ENCODE results near the gene TLE6. TPM values are rescaled to one million over a fixed set of nuclear protein-coding genes. Genes with fewer than 3 reads are reported as not detected.
A peak's percentile ranks its signal among the peaks of the same experiment; 100 is the strongest.

TLE6 gene
- total RNA-seq, 2 donors from 2014 or later, result 0.33 TPM; not detected in 1

DNA sequence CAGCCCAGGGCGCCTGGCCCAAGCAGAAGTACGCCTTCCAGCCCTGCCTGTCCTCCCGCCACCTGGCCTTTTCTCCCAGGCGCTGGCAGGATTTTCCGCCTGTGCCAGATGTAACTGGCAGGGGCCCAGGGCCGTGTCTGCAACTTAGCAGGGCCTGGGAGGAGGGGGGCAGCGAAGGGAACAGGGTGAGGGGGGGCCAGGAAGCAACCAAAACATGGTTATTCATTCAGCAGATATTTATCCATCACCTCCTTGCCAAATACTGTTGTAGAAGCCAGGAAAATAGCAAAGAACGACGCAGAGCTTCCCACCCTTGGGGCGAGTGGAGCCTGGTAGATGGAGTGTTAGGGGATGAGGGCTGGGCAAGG, 5.6 kb downstream of the TLE6 start:
- 0 to 2% methylated on average over 4 to 9 of the region's 10 CpGs for WGBS, 2 donors
- intact Hi-C loops (cut with DNase I), result no loop called here

DNA sequence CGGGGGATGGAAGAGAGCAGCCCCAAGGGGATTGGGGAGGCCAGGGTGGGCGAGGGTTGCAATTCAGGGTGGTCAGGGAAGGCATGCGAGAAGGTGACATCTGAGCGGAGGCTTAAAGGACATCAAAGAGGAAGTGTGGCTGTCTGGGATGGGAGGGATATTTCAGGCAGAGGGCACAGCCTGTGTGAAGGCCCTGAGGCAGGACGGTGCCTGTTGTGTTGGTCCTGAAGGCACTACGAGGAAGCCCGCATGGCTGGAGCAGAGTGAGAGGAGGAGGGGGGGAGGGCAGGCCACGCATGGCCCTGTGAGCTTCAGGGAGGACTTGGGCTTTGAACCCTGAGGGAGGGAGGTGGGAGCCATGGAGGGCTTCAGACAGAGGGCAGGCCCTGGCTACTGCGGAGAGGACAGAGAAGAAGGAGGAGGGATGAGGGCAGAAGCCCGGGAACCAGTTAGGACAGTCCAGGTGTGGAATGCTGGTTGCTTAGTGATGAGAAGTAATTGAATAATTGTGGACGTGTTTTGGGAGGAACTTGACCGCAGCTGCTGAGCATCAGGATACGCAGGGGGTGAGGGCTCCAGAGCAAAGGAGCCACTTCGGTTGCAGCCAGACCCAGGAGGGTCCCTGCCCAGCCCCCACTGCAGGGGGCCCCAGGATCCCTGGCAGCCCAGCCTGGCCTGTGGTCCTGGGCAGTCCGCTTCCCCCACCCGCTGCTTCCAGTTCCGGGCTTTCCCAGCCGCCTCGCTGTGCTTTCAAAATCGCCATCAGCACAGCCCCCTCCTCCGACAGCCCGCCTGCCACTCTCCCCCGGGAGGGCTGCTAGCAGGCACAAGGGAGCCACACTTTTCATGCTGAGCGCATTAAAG, 6.2 kb downstream of the TLE6 start:
- ATAC-seq, result peak; percentile 51
- peaks cover 29% of the 10 kb centered on the region for H3K4me1 ChIP-seq
- TF ChIP-seq, protein P1, sequence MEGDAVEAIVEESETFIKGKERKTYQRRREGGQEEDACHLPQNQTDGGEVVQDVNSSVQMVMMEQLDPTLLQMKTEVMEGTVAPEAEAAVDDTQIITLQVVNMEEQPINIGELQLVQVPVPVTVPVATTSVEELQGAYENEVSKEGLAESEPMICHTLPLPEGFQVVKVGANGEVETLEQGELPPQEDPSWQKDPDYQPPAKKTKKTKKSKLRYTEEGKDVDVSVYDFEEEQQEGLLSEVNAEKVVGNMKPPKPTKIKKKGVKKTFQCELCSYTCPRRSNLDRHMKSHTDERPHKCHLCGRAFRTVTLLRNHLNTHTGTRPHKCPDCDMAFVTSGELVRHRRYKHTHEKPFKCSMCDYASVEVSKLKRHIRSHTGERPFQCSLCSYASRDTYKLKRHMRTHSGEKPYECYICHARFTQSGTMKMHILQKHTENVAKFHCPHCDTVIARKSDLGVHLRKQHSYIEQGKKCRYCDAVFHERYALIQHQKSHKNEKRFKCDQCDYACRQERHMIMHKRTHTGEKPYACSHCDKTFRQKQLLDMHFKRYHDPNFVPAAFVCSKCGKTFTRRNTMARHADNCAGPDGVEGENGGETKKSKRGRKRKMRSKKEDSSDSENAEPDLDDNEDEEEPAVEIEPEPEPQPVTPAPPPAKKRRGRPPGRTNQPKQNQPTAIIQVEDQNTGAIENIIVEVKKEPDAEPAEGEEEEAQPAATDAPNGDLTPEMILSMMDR (IDR thresholded peaks at IDR 0.05), result no peak
- peak in 1 of 3 donors; percentile 1 for TF ChIP-seq POLR2A (IDR thresholded peaks at IDR 0.05)
- peak overlapping the region; percentile 59 to 88 (median 81) for H3K27ac ChIP-seq
- no peak overlapping the region for H3K4me3 ChIP-seq
- no peaks in the 10 kb centered on the region for H3K9me3 ChIP-seq
- DNase-seq, result peak; percentile 58 to 71 (median 66)
- intact Hi-C loops (cut with DNase I), result no loop called here
- 16 to 21% methylated on average over 16 to 24 of the region's 24 CpGs for WGBS, 2 donors
- no peaks in the 10 kb centered on the region for H3K27me3 ChIP-seq
- H3K36me3 ChIP-seq (replicated peaks in 1 of 2; ENCODE audit: insufficient read depth in 1 of 2, low read depth in 2 of 2), result no peaks in the 10 kb centered on the region

More for the DNA sequence above, 5.6 kb downstream of the TLE6 start:
- peak in 1 of 3 donors; percentile 19 for TF ChIP-seq POLR2A (IDR thresholded peaks at IDR 0.05)
- TF ChIP-seq, protein P1 (IDR thresholded peaks at IDR 0.05), result peak in 1 of 7 experiments; percentile 9
- H3K36me3 ChIP-seq (replicated peaks in 1 of 2; ENCODE audit: insufficient read depth in 1 of 2, low read depth in 2 of 2), result no peaks in the 10 kb centered on the region
- no peaks in the 10 kb centered on the region for H3K27me3 ChIP-seq
- DNase-seq (peak; percentile 97 to 99 (median 98)), ATAC-seq (peak; percentile 90)
- peak overlapping the region; percentile 59 to 88 (median 81) for H3K27ac ChIP-seq
- H3K4me3 ChIP-seq, result no peak overlapping the region
- H3K9me3 ChIP-seq, result no peaks in the 10 kb centered on the region
- H3K4me1 ChIP-seq, result peaks cover 35% of the 10 kb centered on the region

DNA sequence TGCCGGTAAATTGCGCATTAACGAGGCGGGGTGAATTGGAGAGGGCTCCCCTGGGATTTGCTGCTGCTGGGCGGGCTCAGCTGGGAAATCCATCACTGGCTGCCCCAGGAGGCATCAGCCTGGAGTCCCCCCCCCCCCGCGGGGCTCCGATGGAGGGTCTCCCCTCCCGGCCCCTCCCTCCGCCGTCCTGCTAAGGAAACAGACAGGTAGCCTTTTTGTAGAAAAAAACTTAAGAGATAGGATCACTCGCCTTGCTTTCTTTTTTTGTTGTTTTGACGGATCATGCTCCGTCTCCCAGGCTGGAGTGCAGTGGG, 6.8 kb downstream of the TLE6 start:
- whole genome bisulfite sequencing, 2 donors, result 8 to 33% methylated on average over 12 to 14 of the region's 14 CpGs
- DNase-seq (no peak), ATAC-seq (no peak)
- H3K4me1 ChIP-seq, result peaks cover 29% of the 10 kb centered on the region
- H3K4me3 ChIP-seq, result no peak overlapping the region
- no peaks in the 10 kb centered on the region for H3K36me3 ChIP-seq (replicated peaks in 1 of 2; ENCODE audit: insufficient read depth in 1 of 2, low read depth in 2 of 2)
- H3K27ac ChIP-seq, result peak overlapping the region; percentile 59 to 88 (median 81)
- intact Hi-C loops (cut with DNase I), result no loop called here
- no peaks in the 10 kb centered on the region for H3K27me3 ChIP-seq
- no peaks in the 10 kb centered on the region for H3K9me3 ChIP-seq
- peak in 1 of 3 donors; percentile 23 for TF ChIP-seq POLR2A (IDR thresholded peaks at IDR 0.05)
- TF ChIP-seq, protein P1 (IDR thresholded peaks at IDR 0.05), result no peak

DNA sequence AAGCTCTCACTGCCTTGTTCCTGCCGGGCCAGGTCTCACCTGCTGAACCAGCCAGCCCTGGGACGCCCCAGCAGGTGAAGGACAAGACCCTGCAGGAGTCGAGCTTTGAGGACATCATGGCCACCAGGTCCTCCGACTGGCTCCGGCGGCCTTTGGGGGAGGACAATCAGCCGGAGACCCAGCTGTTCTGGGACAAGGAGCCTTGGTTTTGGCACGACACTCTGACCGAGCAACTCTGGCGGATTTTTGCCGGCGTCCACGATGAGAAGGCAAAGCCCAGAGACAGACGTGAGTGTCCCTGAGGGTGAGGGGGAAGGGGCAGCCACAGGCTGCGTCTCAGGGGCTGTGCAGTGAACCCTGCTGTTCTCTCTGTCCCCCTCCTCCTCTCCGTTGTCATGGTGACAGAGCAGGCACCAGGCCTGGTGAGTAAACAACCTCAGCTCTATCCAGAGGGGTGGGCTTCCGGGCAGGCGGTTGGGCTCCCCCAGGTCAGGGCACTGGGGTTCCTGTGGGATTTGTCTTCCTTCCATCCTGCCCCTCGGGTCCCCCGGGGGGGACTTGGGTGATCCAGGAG, 9.7 kb downstream of the TLE6 start:
- H3K27ac ChIP-seq, result no peak overlapping the region
- no peaks in the 10 kb centered on the region for H3K36me3 ChIP-seq (replicated peaks in 1 of 2; ENCODE audit: insufficient read depth in 1 of 2, low read depth in 2 of 2)
- H3K27me3 ChIP-seq, result no peaks in the 10 kb centered on the region
- intact Hi-C loops (cut with DNase I), result no loop called here
- TF ChIP-seq POLR2A (IDR thresholded peaks at IDR 0.05), result no peak
- TF ChIP-seq, protein P1 (IDR thresholded peaks at IDR 0.05), result no peak
- DNase-seq, result no peak
- H3K9me3 ChIP-seq, result no peaks in the 10 kb centered on the region
- ATAC-seq, result no peak
- no peak overlapping the region for H3K4me3 ChIP-seq
- H3K4me1 ChIP-seq, result peaks cover 25% of the 10 kb centered on the region
- WGBS, 2 donors, result 70% methylated on average over 2 to 20 of the region's 20 CpGs

All from body of pancreas (tissue), 4 donors.